Erythroblast (primary cell): Measurements from ENCODE around the gene PAWR.

Experiments
- GATA1 ChIP-seq: IDR thresholded peaks from 2 replicates; pipeline ENCODE4 v1.6.1; 2011; ENCODE audit warnings: low read depth, mild to moderate bottlenecking, control low read depth, low read length, moderate library complexity
- POLR2A ChIP-seq: IDR thresholded peaks from 2 replicates; pipeline ENCODE4 v1.6.1; 2011; ENCODE audit warnings: mild to moderate bottlenecking, low read length

DNA sequence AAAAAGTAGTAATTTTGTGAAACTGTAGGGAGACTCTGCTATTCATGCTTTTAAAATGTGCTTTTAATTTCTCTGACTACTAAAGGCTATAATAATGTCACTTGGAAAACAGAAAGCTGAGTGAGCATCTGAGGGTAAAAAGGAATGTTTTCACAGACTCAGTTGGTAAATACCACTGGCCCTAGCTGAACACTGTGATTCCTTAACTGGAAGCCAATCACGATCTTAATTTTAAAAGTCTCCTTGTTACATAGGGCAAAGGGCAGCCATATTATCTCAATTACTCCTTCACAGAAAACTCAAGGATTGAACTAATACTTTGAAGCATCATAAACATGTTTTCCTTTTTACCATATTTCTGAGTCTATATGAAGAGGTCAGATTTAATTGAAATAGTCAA is 41.9 kb downstream of the PAWR start:
- no peak for TF ChIP-seq POLR2A
- TF ChIP-seq GATA1, result no peak
